ENCODE measurements around the gene ARL2.

DNA sequence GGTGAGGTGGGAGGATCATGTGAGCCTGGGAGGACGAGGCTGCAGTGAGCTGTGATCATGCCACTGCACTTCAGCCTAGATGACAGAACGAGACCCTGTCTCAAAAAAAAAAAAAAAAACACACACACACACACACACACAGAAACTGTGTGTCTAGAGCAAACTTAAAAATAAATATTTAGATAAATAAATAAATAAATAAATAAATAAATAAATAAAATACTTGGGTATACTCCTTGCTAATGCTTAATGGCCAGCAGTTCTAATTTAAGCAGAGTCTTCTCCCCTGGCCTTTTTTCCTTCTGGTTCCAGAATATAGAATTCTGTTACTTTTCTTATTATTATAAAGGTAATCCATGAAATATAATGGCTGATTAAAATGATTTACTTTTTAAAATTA lies 5.1 kb upstream of the ARL2 start:
- no peak for TF ChIP-seq EZH2 (IDR thresholded peaks at IDR 0.05)
- TF ChIP-seq POLR2AphosphoS5 (IDR thresholded peaks at IDR 0.05; ENCODE audit: borderline replicate concordance, low read depth, low read length), result no peak

All from SK-N-MC (cell line).